GM11168 (cell line): ENCODE data around the gene CPLX4.
"Not testable (repeated sequence)": the region's sequence is repeated elsewhere in the genome, so short reads cannot be mapped to it uniquely, and the experiment has no call there.

Experiments
- in situ Hi-C: fragments of 300-500 bp; cut with MboI; formaldehyde crosslinking; loops from one replicate; pipeline ENCODE4 v1.12.0; 2022; ENCODE audit warnings: low sequenced_read_pairs; ENCODE audit not compliant: unreplicated experiment

The CPLX4 gene

GRCh38 chr18:59272221-59272888 is 46.1 kb downstream of the CPLX4 start:
- in situ Hi-C loops = no loop called here

GRCh38 chr18:59271606-59272220 is 46.7 kb downstream of the CPLX4 start:
- in situ Hi-C loops = no loop called here

DNA sequence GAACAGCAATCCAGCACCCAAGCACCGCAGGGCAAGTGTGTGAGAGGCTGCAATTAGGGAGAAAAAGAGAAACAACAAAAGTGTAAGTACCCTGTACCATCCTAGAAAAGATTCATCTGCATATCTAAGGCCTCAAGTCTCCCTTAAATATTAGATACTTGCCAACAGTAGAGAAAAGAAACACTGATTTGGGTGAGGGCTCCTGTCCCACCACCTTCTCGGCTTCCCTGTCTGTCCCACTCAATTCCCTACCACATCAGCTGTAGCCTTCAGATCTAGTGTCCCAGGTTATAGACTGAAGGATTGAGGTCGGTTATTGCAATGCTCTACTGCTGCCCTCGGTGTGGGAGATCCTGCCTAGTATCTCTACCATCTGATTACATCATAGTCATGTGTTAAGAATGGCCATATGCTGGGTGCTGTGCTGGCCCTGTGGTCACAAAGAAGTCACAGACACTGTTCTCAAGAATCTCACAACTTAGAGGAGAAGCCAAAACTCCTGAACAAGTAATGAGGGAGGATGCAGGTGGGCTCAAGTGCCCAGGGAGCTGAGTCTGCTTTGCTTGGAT is 47.7 kb downstream of the CPLX4 start:
- in situ Hi-C loops = no loop called here

- in situ Hi-C loops = no loop called here
Observed at GRCh38 chr18:59269563-59270119, 48.8 kb downstream of the CPLX4 start.

- in situ Hi-C loops = no loop called here
Observed at GRCh38 chr18:59268721-59269562, 49.5 kb downstream of the CPLX4 start.

GRCh38 chr18:59268127-59268720 is 50.2 kb downstream of the CPLX4 start:
- in situ Hi-C loops = no loop called here

DNA sequence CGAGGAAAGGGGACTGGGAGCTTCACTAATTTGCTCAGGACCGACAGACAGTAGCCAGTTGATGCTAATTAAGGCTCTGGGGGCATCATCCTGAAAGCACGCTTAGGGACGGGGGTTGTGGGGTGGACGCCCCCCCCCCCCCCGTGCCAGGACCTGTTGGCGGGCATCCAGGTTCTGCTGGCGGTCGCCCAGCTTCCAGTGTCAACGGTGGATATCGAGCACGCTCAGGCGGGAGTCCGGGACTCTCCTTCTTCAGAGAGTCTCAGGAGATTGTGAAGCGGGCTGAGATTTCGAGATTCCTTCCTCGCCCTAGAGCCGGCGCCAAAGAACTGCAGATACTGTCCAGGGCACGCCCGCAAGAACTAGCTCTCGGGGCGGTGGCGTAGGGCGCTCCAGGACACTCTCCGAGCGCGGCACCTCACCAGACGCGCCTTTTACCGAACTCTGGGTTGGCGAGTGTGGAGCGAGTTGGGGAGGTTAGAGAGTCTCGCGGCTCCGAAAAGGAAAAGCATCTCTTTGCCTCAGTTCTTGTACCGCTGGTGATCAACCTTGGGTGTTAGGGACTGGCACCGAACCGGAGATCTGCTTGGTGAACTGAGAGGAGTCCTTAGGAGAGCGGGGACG is 50.8 kb downstream of the CPLX4 start:
- in situ Hi-C loops = no loop called here

DNA sequence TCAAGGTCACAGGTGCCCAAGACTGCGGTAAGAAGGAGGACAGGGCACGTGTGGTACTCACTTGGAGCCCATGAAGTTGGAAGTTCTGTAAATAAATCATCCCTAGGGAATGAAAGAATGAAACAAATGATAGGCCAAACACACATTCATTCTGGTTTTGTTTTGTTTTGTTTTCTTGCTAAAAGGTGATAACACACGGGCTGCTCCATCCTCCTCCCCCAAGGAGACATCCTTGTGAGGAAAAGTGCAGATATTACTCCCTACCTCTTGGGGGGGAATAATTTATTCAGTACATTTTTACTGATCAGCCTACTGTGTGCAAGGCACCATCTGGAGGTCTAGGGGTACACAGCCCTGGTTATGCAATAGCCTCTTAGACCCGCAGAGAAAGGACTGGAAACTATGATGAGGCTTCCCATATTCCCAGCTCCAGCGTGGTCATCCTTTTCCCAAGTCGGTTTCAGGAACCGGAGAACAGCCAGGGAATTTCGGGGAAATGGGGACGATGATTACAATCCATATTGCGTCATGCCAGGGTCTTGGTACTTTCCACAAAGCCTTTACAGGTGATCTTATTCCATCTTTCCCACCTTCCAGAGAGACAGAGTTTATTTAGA is 51.5 kb downstream of the CPLX4 start:
- in situ Hi-C loops = no loop called here

- in situ Hi-C loops = no loop called here
Observed at GRCh38 chr18:59266459-59266858, 52.0 kb downstream of the CPLX4 start.

DNA sequence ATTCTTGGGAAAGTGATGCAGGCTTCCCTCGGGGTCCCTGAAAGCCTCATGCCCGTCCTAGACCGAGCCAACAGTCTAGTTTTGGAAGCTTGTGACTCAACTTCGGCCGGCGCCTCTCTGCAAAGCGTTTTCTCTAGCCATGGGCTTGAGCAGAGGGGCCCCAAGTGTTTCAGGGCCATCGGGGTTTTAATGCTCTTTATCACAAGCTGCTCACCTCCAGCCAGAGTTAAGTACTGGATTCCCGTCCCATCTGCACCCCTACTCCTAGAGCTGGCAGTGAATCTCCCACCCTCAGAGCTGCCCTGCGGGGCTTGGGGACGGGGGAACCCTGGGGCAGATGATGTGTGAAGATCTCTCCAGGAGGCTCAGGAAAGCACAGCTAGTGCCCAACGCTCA is 52.5 kb downstream of the CPLX4 start:
- in situ Hi-C loops = no loop called here

DNA sequence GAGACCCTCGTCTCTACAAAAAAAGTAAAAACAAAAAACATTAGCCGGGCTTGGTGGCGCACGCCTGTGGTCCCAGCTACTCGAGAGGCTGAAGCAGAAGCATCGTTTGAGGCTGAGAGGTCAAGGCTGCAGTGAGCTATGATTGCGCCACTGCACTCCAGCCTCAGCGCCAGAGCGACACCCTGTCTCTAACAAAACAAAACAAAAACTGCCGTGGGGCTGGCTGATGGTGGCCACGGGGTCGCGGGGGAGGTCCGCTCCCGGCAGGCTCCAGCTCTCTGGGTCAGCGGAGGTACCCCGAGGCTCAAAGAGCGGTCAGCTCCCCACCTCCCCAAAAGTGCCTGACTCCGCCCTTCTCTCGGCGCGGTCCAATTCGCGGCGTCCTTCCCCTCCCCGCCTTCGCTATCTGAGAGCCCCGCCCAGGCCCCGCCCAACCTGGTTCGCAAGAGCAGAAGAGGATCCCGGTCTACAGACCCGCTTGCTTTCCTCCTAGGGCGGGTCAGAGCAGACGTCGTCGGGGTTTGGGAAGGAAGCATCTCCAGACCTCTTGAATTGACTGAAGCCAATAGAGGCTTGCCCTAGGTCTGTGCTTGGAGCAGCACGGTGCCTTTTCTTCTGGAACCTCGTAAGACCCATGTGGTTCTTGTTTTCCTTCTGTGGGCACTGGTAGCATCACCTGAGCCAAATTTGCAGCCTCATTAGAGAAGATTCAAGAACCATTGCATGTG is 53.0 kb downstream of the CPLX4 start:
- in situ Hi-C loops = no loop called here

GRCh38 chr18:59264651-59265245 is 53.7 kb downstream of the CPLX4 start:
- in situ Hi-C loops = no loop called here

GRCh38 chr18:59264121-59264571 is 54.3 kb downstream of the CPLX4 start:
- in situ Hi-C loops = no loop called here

GRCh38 chr18:59263661-59264060 is 54.8 kb downstream of the CPLX4 start:
- in situ Hi-C loops = no loop called here

GRCh38 chr18:59262243-59262642 is 56.2 kb downstream of the CPLX4 start:
- in situ Hi-C loops = not testable (repeated sequence)

DNA sequence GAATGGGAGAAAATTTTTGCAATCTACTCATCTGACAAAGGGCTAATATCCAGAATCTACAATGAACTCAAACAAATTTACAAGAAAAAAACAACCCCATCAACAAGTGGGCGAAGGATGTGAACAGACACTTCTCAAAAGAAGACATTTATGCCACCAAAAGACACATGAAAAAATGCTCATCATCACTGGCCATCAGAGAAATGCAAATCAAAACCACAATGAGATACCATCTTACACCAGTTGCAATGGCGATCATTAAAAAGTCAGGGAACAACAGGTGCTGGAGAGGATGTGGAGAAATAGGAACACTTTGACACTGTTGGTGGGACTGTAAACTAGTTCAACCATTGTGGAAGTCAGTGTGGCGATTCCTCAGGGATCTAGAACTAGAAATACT is 56.6 kb downstream of the CPLX4 start:
- in situ Hi-C loops = not testable (repeated sequence)

DNA sequence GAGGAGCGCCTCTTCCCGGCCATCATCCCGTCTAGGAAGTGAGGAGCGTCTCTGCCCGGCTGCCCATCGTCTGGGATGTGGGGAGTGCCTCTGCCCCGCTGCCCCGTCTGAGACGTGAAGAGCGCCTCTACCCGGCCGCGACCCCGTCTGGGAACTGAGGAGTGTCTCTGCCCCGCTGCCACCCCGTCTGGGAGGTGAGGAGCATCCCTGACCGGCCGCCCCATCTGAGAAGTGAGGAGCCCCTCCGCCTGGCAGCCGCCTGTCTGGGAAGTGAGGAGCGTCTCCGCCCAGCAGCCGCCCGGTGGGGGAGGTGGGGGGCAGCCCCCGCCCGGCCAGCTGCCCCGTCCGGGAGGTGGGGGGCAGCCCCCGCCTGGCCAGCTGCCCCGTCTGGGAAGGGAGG is 63.0 kb downstream of the CPLX4 start:
- in situ Hi-C loops = not testable (repeated sequence)

DNA sequence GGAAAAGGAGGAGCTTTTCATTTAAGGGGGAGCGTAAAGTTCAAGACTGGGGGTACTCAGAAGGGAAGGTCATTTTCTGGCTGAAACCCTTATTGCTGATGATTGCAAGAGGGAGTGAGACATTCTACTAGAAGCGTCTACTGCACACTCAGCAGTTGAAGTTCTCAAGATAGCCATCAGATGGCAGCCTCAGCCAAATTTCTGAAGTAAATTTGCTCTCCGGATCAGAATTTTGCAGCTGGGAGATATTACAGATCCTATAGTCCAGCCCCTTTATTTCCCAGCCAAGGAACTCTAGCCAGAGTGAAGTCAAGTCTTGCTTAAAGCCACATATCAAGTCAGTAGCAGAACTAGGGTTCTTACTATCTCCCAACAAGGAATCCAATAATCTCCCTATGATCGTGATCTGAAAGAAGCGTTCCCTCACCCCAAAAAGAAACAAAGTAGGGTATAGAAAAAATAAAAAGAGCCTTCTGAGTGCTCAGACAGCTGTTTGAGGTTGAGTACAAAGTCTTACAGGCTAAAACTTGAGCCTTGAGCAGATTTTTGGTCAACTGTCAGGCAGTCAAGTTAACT is 69.2 kb downstream of the CPLX4 start:
- in situ Hi-C loops = no loop called here
